Measurements from ENCODE around the gene SLC12A6. TPM values are rescaled to one million over a fixed set of nuclear protein-coding genes. Genes with fewer than 3 reads are reported as not detected.

The SLC12A6 gene
- polyA plus RNA-seq, 1 experiment = 19.1 TPM

DNA sequence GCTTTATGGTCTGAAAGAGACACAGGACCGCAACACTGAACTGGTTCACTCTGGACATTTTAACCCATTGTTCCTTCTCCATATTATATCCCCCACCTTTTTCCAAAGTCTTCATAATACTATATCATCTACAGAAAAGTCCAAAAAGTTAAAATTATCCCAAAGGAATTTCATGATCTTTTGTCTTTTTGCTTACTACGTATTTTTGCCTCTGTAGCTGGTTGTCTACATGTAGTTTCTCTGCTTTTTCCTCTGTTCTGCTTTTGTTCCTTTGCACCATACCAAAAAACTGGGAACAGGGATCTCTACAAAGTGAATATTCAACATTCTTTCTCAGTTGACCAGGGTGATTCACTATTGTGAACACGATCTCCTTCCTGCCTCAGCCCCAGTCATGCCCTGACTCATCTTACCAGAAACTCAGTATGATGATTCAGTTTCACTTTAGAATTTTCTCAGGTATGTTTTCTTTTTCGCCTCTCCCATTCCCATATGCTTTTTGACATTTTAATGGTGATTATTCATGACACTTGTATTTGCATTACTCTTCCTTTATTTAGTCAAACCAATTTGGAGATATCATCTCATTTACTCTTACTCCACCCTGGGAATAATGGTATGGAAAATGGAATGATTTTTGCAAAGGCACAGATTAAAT, 98.3 kb downstream of the SLC12A6 start:
- peak; percentile 49 for DNase-seq (ENCODE audit: low read depth, low spot score)
- H3K9me3 ChIP-seq (ENCODE audit: control insufficient read depth, insufficient read depth, low read length) = no peaks in the 10 kb centered on the region
- H3K27ac ChIP-seq (ENCODE audit: low read depth, low read length) = peak overlapping the region; percentile 85
- TF ChIP-seq, protein P1, sequence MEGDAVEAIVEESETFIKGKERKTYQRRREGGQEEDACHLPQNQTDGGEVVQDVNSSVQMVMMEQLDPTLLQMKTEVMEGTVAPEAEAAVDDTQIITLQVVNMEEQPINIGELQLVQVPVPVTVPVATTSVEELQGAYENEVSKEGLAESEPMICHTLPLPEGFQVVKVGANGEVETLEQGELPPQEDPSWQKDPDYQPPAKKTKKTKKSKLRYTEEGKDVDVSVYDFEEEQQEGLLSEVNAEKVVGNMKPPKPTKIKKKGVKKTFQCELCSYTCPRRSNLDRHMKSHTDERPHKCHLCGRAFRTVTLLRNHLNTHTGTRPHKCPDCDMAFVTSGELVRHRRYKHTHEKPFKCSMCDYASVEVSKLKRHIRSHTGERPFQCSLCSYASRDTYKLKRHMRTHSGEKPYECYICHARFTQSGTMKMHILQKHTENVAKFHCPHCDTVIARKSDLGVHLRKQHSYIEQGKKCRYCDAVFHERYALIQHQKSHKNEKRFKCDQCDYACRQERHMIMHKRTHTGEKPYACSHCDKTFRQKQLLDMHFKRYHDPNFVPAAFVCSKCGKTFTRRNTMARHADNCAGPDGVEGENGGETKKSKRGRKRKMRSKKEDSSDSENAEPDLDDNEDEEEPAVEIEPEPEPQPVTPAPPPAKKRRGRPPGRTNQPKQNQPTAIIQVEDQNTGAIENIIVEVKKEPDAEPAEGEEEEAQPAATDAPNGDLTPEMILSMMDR (IDR thresholded peaks at IDR 0.05; ENCODE audit: low read depth, low read length) = no peak
- CTCF ChIA-PET = interaction anchor here (0.9 kb wide), 1 partner anchor 129 kb away, joined by 3 read pairs; no protein-coding TSS in a partner anchor
- POLR2A ChIA-PET = no interaction called here
- no peak overlapping the region; the same call in 1 of the 2 replicates for H3K4me3 ChIP-seq (ENCODE audit: low read depth, low read length)
- no peaks in the 10 kb centered on the region for H3K27me3 ChIP-seq (ENCODE audit: control insufficient read depth, insufficient read depth, low read length)

DNA sequence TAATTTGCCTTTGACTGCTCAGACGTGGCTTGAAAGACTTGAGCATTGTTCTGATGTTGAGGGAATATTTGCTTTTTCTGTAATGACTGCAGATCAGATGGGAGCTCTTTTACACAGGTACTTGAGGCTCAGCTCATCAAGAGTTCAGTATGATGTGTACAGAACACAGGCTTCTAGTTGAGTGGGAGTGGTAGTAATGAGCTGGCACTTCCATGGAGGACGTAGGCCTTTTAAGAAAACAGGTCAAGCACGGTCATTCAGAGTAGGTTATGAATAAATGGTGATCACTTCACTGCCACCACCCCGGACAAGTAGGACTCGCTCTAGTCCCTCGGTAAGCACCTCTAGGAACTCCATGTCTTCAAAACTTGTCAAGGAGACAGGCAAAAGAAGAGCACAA, 104.0 kb downstream of the SLC12A6 start:
- Histone ChIP-seq H3K4me3 (ENCODE audit: low read depth, low read length) (no peak overlapping the region), H3K9me3 (ENCODE audit: control insufficient read depth, insufficient read depth, low read length) (no peaks in the 10 kb centered on the region), H3K27ac (ENCODE audit: low read depth, low read length) (no peak overlapping the region), H3K27me3 (ENCODE audit: control insufficient read depth, insufficient read depth, low read length) (no peaks in the 10 kb centered on the region)
- TF ChIP-seq, protein P1 (IDR thresholded peaks at IDR 0.05; ENCODE audit: low read depth, low read length) = no peak
- ChIA-PET CTCF (interaction anchor here (0.6 to 1.9 kb wide), 3 partner anchors 8 to 24 kb away, joined by 3 to 11 read pairs (median 3); partner anchors contain the start of gene KATNBL1), POLR2A (no interaction called here)
- no peak for DNase-seq (ENCODE audit: low read depth, low spot score)

DNA sequence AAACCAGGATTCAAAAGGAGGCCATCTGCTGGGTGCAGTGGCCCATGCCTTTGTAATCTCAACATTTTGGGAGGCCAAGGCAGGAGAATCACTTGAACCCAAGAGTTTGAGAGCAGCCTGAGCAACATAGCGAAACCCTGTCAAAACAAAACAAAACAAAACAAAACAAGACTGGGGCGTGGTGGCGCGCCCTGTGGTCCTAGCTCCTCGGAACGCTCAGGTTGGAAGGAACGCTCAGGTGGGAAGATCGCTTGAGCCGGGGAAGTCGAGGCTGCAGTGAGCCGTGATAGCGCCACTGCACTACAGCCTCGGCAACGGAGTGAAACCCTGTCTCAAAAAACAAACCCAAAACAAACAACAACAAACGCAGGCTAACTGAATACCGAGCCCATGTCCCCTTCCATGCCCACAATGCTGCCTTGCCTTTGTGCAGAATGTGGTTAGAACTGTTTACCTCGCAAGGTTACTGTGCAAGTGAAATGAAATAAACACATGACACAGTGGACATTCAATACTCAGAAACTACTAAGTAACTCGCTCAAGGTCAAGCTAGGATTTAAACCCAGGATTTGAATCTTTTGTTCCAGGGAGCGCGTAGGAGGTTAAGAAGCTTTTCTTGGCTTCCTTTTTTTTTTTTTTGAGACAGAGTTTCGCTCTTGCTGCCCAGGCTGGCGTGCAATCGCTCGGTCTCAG, 113.5 kb downstream of the SLC12A6 start:
- ChIA-PET POLR2A (interaction anchor here (0.6 to 0.7 kb wide), 3 partner anchors 116 to 360 kb away, joined by 3 read pairs; no protein-coding TSS in a partner anchor), CTCF (interaction anchor here (0.6 to 2.1 kb wide), 5 partner anchors 15 to 143 kb away, joined by 3 to 15 read pairs (median 3); partner anchors contain the start of genes KATNBL1 and LPCAT4)
- Histone ChIP-seq H3K9me3 (ENCODE audit: control insufficient read depth, insufficient read depth, low read length) (no peaks in the 10 kb centered on the region), H3K27me3 (ENCODE audit: control insufficient read depth, insufficient read depth, low read length) (no peaks in the 10 kb centered on the region), H3K27ac (ENCODE audit: low read depth, low read length) (peak overlapping the region; percentile 89), H3K4me3 (ENCODE audit: low read depth, low read length) (peak overlapping the region; percentile 100)
- TF ChIP-seq, protein P1 (IDR thresholded peaks at IDR 0.05; ENCODE audit: low read depth, low read length) = no peak
- no peak for DNase-seq (ENCODE audit: low read depth, low spot score)

DNA sequence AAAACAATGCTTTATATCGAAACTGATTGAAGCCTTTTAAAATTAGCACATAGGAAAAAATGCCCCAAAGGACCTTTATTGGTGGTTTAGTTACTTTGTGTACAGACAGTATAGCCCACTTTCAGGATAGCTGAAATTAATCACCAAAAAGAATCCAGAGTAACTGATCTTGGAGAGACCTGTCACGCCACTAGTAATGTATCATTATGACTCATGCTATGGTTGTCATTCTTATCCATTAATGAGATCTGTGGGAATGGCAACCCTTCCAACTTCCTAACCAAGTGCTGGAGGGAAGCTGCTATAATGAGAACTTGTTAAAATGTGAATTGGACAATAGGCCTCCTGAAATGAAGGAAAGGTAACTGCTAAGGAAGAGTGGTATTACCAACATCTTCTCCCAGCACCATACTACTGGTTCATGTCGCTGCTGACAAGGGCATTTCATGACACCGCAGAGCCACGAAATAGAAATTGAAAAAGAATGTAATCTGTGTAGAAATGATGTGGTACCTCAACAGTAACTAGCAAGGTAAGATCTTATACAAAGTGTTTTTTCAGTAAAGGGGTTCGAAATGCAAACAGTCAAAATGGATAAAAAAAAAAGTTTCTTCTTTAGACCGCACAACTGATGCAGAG, 119.9 kb downstream of the SLC12A6 start:
- TF ChIP-seq, protein P1 (IDR thresholded peaks at IDR 0.05; ENCODE audit: low read depth, low read length) = no peak
- no peak overlapping the region for H3K27ac ChIP-seq (ENCODE audit: low read depth, low read length)
- DNase-seq (ENCODE audit: low read depth, low spot score) = no peak
- ChIA-PET POLR2A (no interaction called here), CTCF (interaction anchor here (0.8 to 1.9 kb wide), 2 partner anchors 8 to 107 kb away, joined by 3 to 7 read pairs; partner anchors contain the start of gene KATNBL1)
- H3K9me3 ChIP-seq (ENCODE audit: control insufficient read depth, insufficient read depth, low read length) = no peaks in the 10 kb centered on the region
- H3K4me3 ChIP-seq (ENCODE audit: low read depth, low read length) = no peak overlapping the region
- H3K27me3 ChIP-seq (ENCODE audit: control insufficient read depth, insufficient read depth, low read length) = peaks cover 4% of the 10 kb centered on the region

Data from AG04450 (cell line).